Activated T-helper 1 cell treated with anti-CD3 and anti-CD28 coated beads, Interleukin-12 subunit alpha, Interleukin-12 subunit beta, Interleukin-2, Interleukin-4 antibody, amounts not matched to agents 30 ng/mL and 10 ng/mL and 1 ng/mL, durations not matched to agents 14 hours and 24 hours and 36 hours (primary cell): ENCODE results near the gene IGSF22. TPM values are rescaled to one million over a fixed set of nuclear protein-coding genes. Genes with fewer than 3 reads are reported as not detected.

Experiments
- DNase-seq: peaks from one replicate; pipeline ENCODE4 v3.0.0; 2021; ENCODE audit warnings: low spot score
- H3K27ac Mint-ChIP-seq: one replicate; pipeline ENCODE4 v1.8.0; 2021; ENCODE audit warnings: mild to moderate bottlenecking, mixed read lengths
- H3K27me3 Mint-ChIP-seq: one replicate; pipeline ENCODE4 v1.8.0; 2022; ENCODE audit warnings: mild to moderate bottlenecking, moderate library complexity, mixed read lengths; ENCODE audit not compliant: insufficient read depth
- H3K36me3 Mint-ChIP-seq: one replicate; pipeline ENCODE4 v1.8.0; 2021; ENCODE audit warnings: low read depth, mixed read lengths
- H3K4me1 Mint-ChIP-seq: one replicate; pipeline ENCODE4 v1.8.0; 2021; ENCODE audit warnings: low read depth, mixed read lengths
- H3K4me3 Mint-ChIP-seq: one replicate; pipeline ENCODE4 v1.8.0; 2021; ENCODE audit warnings: mild to moderate bottlenecking, moderate library complexity, mixed read lengths
- H3K9me3 Mint-ChIP-seq: one replicate; pipeline ENCODE4 v1.8.0; 2021; ENCODE audit warnings: mixed read lengths
- intact Hi-C: fragments of 100-400 bp; cut with micrococcal nuclease; formaldehyde crosslinking; loops from one replicate; pipeline ENCODE4 v1.15.1; 2024
- total RNA-seq: library from RNA; stranded (reverse); gene quantifications from 2 replicates; pipeline ENCODE4 v1.2.3, GENCODE V29; 2022

Gene IGSF22
- total RNA-seq = 0.81 and 0.86 TPM in 2 replicates

DNA sequence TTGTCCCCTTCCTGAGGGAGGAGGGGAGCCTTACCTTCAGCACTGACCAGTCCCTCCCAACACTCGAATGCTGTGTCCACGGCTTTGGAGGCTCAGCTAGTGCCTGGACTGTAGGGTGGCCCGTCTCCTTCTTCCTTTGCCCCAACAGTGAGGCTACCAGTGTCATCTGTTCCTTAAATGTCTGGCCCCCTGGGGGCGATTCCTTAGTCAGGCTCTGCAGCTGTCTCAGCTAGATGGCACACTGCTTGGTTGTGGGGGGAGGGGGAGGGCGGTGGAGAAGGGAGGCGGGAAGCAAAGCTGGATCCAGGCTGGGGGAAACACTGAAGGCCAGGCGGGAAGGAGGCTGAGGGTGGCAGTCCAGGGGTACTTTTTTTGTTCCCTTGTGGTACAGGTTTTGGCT lies at the start of gene IGSF22:
Gene IGSF22, minus strand, starts transcription at position 149 of the 400 bp plus-strand sequence. CDS start 1,952 bp downstream, outside the sequence.
- Mint-ChIP-seq H3K9me3 (no peaks in the 10 kb centered on the region), H3K27ac (no peak within 1 kb of the TSS), H3K4me1 (peaks cover 9% of the 10 kb centered on the region), H3K4me3 (no peak within 1 kb of the TSS), H3K27me3 (peaks cover 10% of the 10 kb centered on the region), H3K36me3 (no peaks in the 10 kb centered on the region)
- DNase-seq = no peak
- intact Hi-C loops = no loop called here

- intact Hi-C loops = loop anchor here (1.0 kb wide), 2 partner anchors 28 to 78 kb away; no protein-coding TSS in a partner anchor
- Mint-ChIP-seq H3K36me3 (no peaks in the 10 kb centered on the region), H3K27me3 (peaks cover 4% of the 10 kb centered on the region), H3K4me3 (no peak overlapping the region), H3K27ac (no peak overlapping the region), H3K9me3 (no peaks in the 10 kb centered on the region), H3K4me1 (peaks cover 20% of the 10 kb centered on the region)
- DNase-seq = no peak
These were observed 48.8 kb upstream of the IGSF22 start for GRCh38 chr11:18774801-18775200.

GRCh38 chr11:18773681-18774080 lies 47.7 kb upstream of the IGSF22 start:
- no peak for DNase-seq
- Mint-ChIP-seq H3K4me3 (no peak overlapping the region), H3K27me3 (peaks cover 4% of the 10 kb centered on the region), H3K36me3 (no peaks in the 10 kb centered on the region), H3K4me1 (peaks cover 25% of the 10 kb centered on the region), H3K9me3 (no peaks in the 10 kb centered on the region), H3K27ac (no peak overlapping the region)
- intact Hi-C loops = no loop called here

DNA sequence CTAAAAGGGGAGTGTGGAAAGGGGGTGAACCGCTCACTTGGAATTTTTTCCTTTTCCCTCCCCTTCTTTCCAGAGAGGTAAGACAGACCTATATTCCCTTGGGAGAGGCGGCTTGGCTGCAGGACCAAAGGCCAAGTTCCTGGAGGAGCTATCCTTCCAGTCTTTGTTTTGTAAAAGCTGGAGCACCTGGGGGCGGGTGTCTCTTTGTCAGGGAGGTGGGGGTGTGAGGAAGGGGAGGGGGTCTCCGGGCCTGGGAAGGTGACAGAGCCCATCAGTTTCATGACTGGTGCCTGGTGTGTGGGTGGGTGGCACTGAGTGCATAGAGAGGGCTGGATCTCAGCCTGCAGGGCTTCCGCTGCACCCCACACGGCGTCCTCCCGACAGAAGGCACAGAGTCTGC lies 47.1 kb upstream of the IGSF22 start:
- no peak for DNase-seq
- intact Hi-C loops = no loop called here
- no peak overlapping the region for H3K27ac Mint-ChIP-seq
- no peak overlapping the region for H3K4me3 Mint-ChIP-seq
- H3K27me3 Mint-ChIP-seq = peaks cover 4% of the 10 kb centered on the region
- H3K9me3 Mint-ChIP-seq = no peaks in the 10 kb centered on the region
- no peaks in the 10 kb centered on the region for H3K36me3 Mint-ChIP-seq
- H3K4me1 Mint-ChIP-seq = peaks cover 25% of the 10 kb centered on the region

- no peak overlapping the region for H3K27ac Mint-ChIP-seq
- H3K36me3 Mint-ChIP-seq = no peaks in the 10 kb centered on the region
- intact Hi-C loops = no loop called here
- H3K9me3 Mint-ChIP-seq = no peaks in the 10 kb centered on the region
- H3K4me1 Mint-ChIP-seq = peaks cover 31% of the 10 kb centered on the region
- no peak for DNase-seq
- H3K4me3 Mint-ChIP-seq = no peak overlapping the region
- H3K27me3 Mint-ChIP-seq = peaks cover 4% of the 10 kb centered on the region
These were observed 46.2 kb upstream of the IGSF22 start for GRCh38 chr11:18772211-18772610.

DNA sequence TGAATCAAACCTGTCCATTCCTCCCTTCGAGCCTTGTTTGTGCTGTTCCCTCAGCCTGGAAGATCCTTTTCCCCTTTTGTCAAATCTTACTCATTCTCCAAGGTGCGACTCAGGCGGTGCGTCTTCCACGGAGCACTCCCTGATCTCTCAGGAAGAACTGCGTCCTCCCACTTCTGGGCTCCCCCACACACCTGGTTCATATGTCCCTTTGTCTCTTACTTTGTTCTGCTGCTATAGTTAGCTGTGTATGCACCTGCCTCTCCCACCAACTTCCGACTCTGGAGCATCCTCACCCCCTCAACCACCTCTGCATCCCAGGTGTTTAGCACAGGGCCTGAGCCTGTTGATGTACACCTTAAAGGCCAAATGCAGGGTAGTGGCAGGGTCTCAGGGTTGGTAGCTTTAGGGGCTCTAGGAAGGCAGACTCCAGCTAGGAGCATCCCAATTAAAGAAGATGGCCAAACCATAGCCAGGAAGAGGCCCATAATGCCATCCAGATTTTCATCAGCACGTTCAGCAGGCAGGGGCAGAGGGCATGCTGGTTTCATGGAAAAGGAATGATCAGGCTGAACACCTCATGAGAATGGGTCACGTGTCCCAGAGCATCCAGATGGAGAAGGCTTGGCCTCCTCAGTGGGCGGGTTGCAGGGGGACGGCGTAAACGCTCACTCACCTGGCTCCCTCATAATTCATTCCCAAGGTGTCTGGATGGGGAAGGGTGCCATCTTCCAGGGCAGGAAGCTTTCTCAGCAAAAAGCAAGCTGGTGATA lies 45.5 kb upstream of the IGSF22 start:
- Mint-ChIP-seq H3K27me3 (peaks cover 4% of the 10 kb centered on the region), H3K36me3 (no peaks in the 10 kb centered on the region), H3K27ac (no peak overlapping the region), H3K4me1 (peaks cover 31% of the 10 kb centered on the region), H3K9me3 (no peaks in the 10 kb centered on the region), H3K4me3 (no peak overlapping the region)
- intact Hi-C loops = no loop called here
- DNase-seq = no peak

DNA sequence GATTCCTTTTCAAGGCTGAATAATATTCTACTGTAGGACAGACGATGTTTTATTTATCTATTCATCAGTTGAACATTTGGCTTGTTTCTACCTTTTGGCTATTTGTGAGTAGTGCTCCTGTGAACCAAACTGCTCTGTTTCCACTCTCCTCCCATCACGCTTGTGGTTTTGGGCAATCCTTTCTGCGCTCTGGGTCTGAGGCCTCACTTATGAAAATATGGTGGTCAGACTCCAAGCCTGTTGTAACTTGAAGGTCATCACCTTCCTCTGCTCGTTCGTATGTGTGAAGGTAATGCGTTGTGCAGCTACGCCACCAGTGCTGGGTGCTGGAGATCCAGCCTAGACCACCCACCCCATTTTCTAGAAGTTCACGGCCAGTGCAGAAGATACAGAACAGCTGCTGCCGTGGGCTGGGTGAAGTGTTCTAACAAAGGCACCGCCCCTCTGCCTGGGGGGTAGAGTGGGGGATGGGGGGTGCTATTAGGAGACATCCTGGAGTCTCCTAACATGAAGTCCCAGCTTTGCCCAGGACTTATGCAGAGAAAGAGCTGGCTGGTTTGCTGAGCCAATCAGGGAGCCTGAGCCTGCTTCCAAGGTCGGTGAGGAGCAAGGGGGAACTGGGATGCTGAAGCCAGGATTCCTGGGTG lies 44.6 kb upstream of the IGSF22 start:
- Mint-ChIP-seq H3K4me3 (no peak overlapping the region), H3K27me3 (peaks cover 6% of the 10 kb centered on the region), H3K9me3 (no peaks in the 10 kb centered on the region), H3K36me3 (no peaks in the 10 kb centered on the region), H3K27ac (no peak overlapping the region), H3K4me1 (peaks cover 27% of the 10 kb centered on the region)
- no peak for DNase-seq
- intact Hi-C loops = no loop called here

DNA sequence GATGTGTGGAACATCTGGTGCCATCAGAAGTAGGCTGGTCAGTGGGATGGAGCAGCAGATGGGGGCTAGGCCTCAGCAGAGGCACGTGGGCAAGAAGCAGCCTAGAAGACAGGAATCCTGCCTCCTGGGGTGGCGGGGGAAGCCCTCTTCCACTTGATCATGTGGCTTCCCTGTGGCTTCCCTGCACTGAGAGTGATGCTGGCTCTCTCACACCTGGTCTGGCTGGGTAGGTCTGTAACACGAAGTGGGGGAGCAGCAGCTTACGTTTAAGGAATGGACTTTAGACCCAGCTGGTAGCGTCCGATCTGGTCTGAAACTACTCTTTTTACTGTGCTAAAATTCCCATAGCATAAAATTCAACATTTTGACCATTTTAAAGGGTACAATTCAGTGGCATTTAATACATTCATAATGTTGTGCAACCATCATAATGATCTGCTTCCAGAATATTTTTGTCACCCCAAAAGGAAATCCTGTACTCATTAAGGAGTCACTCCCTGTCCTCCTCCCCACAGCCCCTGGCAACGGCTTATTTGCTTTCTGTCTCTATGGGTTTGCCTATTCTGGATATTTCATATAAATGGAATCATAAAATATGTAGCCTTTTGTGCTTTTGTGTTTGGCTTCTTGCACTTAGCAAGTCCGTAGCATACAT lies 43.9 kb upstream of the IGSF22 start:
- H3K27ac Mint-ChIP-seq = no peak overlapping the region
- H3K4me3 Mint-ChIP-seq = no peak overlapping the region
- no peaks in the 10 kb centered on the region for H3K36me3 Mint-ChIP-seq
- H3K4me1 Mint-ChIP-seq = peaks cover 27% of the 10 kb centered on the region
- H3K27me3 Mint-ChIP-seq = peaks cover 6% of the 10 kb centered on the region
- intact Hi-C loops = no loop called here
- H3K9me3 Mint-ChIP-seq = no peaks in the 10 kb centered on the region
- no peak for DNase-seq

GRCh38 chr11:18768978-18769377 lies 43.0 kb upstream of the IGSF22 start:
- Mint-ChIP-seq H3K27me3 (peaks cover 6% of the 10 kb centered on the region), H3K27ac (no peak overlapping the region), H3K4me3 (no peak overlapping the region), H3K9me3 (no peaks in the 10 kb centered on the region), H3K4me1 (peaks cover 30% of the 10 kb centered on the region), H3K36me3 (no peaks in the 10 kb centered on the region)
- DNase-seq = no peak
- intact Hi-C loops = no loop called here

- no peak for DNase-seq
- Mint-ChIP-seq H3K9me3 (no peaks in the 10 kb centered on the region), H3K27me3 (peaks cover 6% of the 10 kb centered on the region), H3K4me1 (peaks cover 34% of the 10 kb centered on the region), H3K27ac (no peak overlapping the region), H3K36me3 (no peaks in the 10 kb centered on the region), H3K4me3 (no peak overlapping the region)
- intact Hi-C loops = no loop called here
These were observed 42.5 kb upstream of the IGSF22 start for GRCh38 chr11:18768472-18768901.

- H3K4me1 Mint-ChIP-seq = peaks cover 34% of the 10 kb centered on the region
- no peaks in the 10 kb centered on the region for H3K36me3 Mint-ChIP-seq
- peaks cover 6% of the 10 kb centered on the region for H3K27me3 Mint-ChIP-seq
These were observed 40.0 kb upstream of the IGSF22 start for GRCh38 chr11:18766015-18766414.

DNA sequence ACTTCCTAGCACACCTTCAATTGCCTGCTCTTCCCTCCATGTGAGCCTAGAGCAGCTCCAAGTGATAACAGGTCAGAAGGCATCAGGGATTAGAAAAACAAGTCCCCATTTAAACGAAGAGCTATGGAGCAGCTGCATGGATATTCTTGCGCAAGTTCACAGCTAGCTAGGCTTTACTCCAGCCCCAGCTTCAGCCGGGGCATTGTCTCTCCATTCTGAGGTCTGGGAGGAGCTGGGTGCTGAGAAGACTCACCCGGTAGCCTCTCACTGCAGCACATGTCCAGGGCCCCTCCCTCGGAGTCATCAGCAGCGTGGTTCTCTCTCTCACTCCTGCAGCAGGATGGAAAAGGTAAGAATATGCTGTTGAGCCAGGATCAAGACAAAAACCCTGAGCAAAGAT lies 39.6 kb upstream of the IGSF22 start:
- Mint-ChIP-seq H3K36me3 (no peaks in the 10 kb centered on the region), H3K4me1 (peaks cover 34% of the 10 kb centered on the region), H3K27me3 (peaks cover 6% of the 10 kb centered on the region), H3K4me3 (no peak overlapping the region), H3K27ac (no peak overlapping the region), H3K9me3 (no peaks in the 10 kb centered on the region)
- intact Hi-C loops = loop anchor here (2.0 kb wide), 1 partner anchor 659 kb away; the partner anchor contains the start of gene SAAL1
- DNase-seq = no peak

More at GRCh38 chr11:18766015-18766414, 40.0 kb upstream of the IGSF22 start:
- DNase-seq = no peak
- no peak overlapping the region for H3K27ac Mint-ChIP-seq
- no peaks in the 10 kb centered on the region for H3K9me3 Mint-ChIP-seq
- intact Hi-C loops = no loop called here
- no peak overlapping the region for H3K4me3 Mint-ChIP-seq

DNA sequence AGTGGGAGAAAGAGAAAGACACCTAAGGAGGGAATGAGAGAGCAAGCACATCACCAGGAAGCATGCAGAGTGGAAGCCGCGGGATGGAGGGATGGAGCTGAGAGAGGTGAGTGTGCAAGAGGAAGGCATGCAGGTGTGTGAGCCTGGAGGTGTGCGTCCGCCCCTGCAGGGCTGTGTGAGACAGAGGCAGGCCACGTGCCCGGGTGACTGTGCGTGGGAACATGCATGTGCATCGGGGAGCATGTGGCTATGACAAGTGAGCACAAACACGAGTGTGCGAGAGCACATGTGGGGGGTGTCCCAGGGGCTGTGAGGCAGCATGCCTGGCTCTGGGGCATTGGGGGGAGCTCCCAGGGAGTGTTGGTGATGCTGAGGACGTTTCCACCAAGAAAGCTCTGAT lies 35.8 kb upstream of the IGSF22 start:
- Mint-ChIP-seq H3K4me1 (peaks cover 7% of the 10 kb centered on the region), H3K4me3 (no peak overlapping the region), H3K9me3 (no peaks in the 10 kb centered on the region), H3K36me3 (no peaks in the 10 kb centered on the region), H3K27me3 (peaks cover 16% of the 10 kb centered on the region), H3K27ac (no peak overlapping the region)
- DNase-seq = no peak
- intact Hi-C loops = no loop called here
